GM15510 (cell line): ENCODE data around the gene HOMER1.

Experiments used
- POLR2A ChIP-seq: IDR thresholded peaks from 3 replicates; pipeline ENCODE4 v1.6.1; 2011; ENCODE audit warnings: borderline replicate concordance; ENCODE audit not compliant: insufficient read length; ENCODE audit errors: extremely low read depth

The HOMER1 gene

GRCh38 chr5:79513704-79514390, at the start of gene HOMER1:
Gene HOMER1, minus strand, starts transcription at chr5:79514134. Its CDS starts 1,360 bp downstream, at chr5:79512774.
- TF ChIP-seq POLR2A: peak; percentile 62

- TF ChIP-seq POLR2A: no peak
Observed at GRCh38 chr5:79563247-79563590, 49.3 kb upstream of the HOMER1 start.

- no peak for TF ChIP-seq POLR2A
Observed at GRCh38 chr5:79562351-79563246, 48.7 kb upstream of the HOMER1 start.

GRCh38 chr5:79561525-79561893, 47.6 kb upstream of the HOMER1 start:
- no peak for TF ChIP-seq POLR2A

GRCh38 chr5:79560771-79561524, 47.0 kb upstream of the HOMER1 start:
- no peak for TF ChIP-seq POLR2A

- no peak for TF ChIP-seq POLR2A
Observed at GRCh38 chr5:79555418-79555817, 41.5 kb upstream of the HOMER1 start.

- TF ChIP-seq POLR2A: no peak
Observed at GRCh38 chr5:79552984-79553383, 39.0 kb upstream of the HOMER1 start.

- no peak for TF ChIP-seq POLR2A
Observed at GRCh38 chr5:79547982-79548381, 34.0 kb upstream of the HOMER1 start.

- no peak for TF ChIP-seq POLR2A
Observed at GRCh38 chr5:79547429-79547822, 33.5 kb upstream of the HOMER1 start.

GRCh38 chr5:79546782-79547428, 33.0 kb upstream of the HOMER1 start:
- TF ChIP-seq POLR2A: no peak

- TF ChIP-seq POLR2A: no peak
Observed at GRCh38 chr5:79544131-79544530, 30.2 kb upstream of the HOMER1 start.

- no peak for TF ChIP-seq POLR2A
Observed at GRCh38 chr5:79540939-79541338, 27.0 kb upstream of the HOMER1 start.

GRCh38 chr5:79536193-79536906, 22.4 kb upstream of the HOMER1 start:
- TF ChIP-seq POLR2A: no peak

GRCh38 chr5:79535477-79536192, 21.7 kb upstream of the HOMER1 start:
- no peak for TF ChIP-seq POLR2A

GRCh38 chr5:79529110-79529509, 15.2 kb upstream of the HOMER1 start:
- TF ChIP-seq POLR2A: no peak
